ENCODE data around the gene KCNAB1.
A peak's percentile ranks its signal among the peaks of the same experiment; 100 is the strongest.
"Not testable (repeated sequence)": the region's sequence is repeated elsewhere in the genome, so short reads cannot be mapped to it uniquely, and the experiment has no call there.

Gene KCNAB1

GRCh38 chr3:156551261-156551660 is 430.9 kb downstream of the KCNAB1 start:
- no peak for DNase-seq

GRCh38 chr3:156551746-156552145 is 431.4 kb downstream of the KCNAB1 start:
- no peak for DNase-seq

- no peak for DNase-seq
These were observed 432.6 kb downstream of the KCNAB1 start for GRCh38 chr3:156552973-156553372.

DNA sequence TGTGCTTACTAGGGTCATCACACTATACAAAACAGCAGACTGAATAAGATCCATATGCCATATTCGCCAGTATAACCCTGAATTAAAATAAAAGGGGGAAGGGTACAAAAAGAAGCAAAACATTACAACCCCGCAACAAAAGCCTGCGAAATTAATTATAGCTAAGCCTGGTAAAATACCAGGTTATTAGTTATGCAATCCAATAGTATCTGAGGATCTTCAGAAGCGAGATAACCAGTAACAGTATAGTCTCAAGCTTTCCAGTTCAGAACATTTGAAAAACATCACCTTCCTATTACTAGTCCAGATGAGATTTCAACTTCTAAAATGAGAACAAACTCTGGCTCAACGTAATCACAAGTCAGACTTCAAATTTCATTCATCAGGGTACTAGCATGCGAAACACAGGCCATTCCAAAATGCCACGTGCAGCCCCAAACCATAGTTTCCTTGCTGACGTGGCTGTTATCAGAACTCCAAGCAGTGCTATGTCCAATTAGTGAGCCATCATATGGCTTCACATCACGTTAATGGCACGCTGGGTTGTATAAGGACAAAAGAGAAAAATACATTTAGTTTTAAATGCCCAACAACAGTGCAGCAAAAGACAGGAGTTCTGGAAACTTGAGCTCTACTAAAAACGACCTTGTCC is 433.5 kb downstream of the KCNAB1 start:
- peak; percentile 15 for DNase-seq

DNA sequence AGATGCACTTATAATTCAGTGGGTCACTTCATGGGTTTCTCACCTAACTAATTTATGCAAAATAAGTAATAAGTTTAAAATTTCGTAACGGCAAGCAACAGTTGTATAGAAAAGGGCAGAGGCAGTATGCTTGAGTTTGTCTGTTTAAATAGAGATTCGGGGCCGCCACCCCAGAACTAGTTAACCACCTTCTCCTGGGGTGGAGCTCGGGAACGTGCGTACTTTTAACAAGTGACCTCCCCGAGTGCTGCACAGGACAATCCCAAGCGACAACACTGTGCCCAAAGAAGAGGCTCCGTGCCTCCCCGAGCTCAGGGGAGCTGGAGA is 434.1 kb downstream of the KCNAB1 start:
- DNase-seq, result no peak

DNA sequence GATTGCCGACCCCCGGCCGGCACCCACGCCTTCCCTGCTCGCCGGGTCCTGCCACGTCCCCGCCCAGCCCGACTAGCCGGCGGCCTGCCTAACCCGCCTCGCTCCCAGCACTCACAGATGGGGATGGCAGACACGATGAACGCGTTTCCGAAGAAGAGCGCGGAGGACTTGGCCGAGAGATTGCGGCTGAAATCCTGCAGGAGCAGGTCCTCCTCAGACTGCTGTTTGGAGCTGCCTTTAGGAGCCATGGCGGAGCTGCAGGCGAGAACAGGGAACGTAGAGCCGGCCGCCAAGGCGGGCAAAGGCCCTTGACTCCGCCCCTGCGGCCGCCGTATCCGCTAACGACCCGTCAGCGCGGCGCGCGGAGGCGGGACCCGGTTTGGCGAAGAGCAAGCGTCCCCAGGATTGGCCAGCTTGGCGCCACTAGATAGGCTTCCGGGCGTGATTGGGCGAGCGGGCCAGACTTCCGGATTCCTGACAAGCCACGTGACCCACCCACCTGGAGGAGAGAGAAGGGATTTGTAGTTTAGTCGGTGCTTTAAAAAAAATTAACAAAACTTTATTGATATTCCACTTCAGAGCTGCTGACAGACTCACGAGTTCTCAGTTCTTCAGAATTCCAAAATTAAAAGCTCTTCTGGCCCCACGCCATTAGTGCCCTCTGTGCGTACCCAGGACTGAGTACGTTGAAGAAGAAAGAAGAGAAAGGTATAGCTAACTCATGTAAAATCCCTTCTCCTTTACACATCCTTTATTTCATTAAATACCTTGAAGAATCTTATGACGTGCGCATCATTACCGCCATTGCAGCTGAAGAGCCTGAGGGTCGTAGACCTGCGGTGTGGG is 434.7 kb downstream of the KCNAB1 start, which contains the start of gene SSR3:
TSS of gene SSR3 (minus strand) at position 276 of the 846 bp plus-strand sequence. CDS start at position 248, 28 bp downstream.
- peak; percentile 99 for DNase-seq

DNA sequence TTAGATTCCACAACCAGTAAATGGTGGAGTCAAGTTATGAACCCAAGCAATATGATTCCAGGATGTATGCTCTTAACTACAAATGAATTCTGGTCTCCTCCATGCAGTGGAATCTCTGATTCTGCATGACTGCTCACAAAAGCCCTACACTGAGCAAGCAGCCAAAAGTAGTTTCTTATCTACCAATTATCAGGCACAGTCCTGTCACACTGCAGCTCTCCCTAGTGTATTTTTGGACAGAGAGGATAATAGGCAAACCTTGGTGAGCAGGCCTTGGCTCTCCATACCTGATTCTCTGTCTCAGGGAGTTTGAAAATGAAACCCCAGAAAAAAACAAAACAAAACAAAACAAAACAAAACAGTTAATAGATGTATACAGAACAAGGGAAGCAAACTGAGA is 438.0 kb downstream of the KCNAB1 start:
- DNase-seq, result no peak

- DNase-seq, result no peak
These were observed 438.9 kb downstream of the KCNAB1 start for GRCh38 chr3:156559321-156559720.

DNA sequence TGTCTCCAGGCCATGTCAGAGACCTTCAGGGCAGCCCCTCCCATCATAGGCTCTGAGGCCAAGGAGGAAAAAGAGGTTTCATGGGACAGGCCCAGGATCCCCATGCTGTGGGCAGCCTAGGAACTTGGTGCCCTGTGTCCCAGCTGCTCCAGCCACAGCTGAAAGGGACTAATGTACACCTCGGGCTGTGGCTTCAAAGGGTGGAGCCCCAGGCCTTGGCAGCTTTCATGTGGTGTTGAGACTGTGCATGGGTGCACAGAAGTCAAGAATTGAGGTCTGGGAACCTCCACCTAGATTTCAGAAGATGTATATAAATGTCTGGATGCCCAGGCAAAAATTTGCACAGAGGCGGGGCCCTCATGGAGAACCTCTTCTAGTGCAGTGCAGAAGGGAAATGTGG is 441.2 kb downstream of the KCNAB1 start:
- DNase-seq, result no peak

DNA sequence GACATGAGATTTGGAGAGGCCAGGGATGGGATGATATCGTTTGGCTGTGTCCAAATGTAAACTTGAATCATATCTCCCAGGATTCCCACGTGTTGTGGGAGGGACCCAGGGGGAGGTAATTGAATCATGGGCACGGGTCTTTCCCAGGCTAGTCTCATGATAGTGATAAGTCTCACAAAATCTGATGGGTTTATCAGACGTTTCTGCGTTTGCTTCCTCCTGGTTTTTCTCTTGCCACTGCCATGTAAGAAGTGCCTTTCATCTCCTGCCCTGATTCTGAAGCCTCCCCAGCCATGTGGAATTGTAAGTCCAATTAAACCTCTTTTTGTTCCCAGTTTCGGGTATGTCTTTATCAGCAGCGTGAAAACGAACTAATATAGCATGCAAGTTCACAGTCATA is 442.1 kb downstream of the KCNAB1 start:
- DNase-seq, result not testable (repeated sequence)

DNA sequence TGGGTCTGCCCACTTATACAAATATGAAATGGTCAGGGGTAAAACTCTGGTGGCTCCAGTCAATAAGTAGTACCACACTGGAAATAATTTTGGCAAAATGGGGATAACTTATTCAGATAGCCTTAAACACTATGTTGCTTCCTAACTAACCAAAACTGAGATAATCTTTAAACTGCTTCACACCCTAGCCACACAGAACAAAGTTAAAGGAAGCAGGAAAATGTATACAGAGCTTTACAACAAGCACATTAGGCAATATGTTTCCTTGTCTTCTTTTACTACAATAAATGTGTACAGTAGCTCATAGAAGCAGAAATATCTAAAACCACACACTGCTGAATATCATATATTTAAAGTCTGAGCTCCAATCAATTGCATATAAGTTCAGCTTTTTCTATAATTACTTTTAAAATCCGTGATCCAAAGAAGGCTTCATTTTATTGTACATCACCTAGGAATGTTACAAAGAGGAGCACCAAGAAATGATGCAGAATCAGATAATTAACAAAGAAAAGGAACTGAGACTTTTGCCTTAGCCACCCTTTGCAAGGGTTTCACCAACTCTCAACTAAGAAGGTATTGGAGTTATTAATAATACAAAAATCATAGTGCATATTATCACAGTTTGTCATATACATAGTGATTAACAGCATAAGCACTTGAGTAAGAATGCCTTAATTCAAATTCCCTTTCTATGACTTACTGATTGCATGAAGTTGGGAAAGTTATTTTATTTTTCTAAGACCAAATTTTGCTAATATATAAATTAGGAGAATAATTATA is 443.7 kb downstream of the KCNAB1 start:
- DNase-seq, result no peak

DNA sequence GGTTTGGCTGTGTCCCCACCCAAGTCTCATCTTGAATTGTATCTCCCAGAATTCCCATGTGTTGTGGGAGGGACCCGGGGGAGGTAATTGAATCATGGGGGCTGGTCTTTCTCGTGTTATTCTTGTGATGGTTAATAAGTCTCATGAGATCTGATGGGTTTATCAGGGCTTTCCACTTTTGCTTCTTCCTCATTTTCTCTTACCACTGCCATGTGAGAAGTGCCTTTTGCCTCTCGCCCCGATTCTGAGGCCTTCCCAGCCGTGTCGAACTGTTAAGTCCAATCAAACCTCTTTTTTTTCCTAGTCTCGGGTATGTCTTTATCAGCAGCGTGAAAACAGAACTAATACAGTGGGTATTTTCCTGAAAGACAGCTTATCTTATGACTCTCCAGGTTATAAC is 448.6 kb downstream of the KCNAB1 start:
- not testable (repeated sequence) for DNase-seq

DNA sequence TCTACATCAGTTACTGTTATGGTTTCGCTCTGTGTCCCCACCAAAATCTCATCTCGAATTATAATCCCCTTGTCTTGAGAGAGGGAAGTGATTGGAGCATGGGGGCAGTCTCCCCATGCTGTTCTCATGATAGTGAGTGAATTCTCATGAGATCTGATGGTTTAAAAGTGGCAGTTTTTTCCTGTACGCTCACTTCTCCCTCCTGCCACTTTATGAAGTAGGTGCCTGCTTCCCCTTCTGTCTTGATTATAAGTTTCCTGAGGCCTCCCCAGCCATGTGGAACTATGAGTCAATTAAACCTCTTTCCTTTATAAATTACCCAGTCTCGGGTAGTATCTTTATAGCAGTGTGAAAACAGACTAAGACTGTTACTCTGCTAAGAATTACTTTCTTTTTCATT is 449.5 kb downstream of the KCNAB1 start:
- not testable (repeated sequence) for DNase-seq

DNA sequence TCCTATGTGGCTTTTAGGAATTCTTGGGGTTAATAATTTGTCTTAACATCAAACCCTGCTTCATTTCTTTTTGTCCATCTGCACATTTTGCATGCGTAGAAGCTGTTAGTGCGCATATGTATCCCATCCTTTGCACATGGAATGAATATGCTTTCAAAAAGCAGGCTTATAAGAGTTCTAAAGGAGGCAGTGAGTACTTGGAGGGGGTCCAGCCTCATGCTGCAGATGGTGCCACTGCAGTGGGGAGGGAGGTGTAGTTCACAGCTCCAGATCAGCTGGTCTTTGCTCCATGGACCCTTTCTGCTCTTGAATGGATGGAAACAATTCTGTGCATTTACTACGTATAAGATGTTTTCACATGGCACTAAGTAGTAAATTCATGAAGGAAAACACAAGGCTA is 455.3 kb downstream of the KCNAB1 start:
- no peak for DNase-seq

- DNase-seq, result no peak
These were observed 455.7 kb downstream of the KCNAB1 start for GRCh38 chr3:156576051-156576450.

GRCh38 chr3:156576651-156577348 is 456.4 kb downstream of the KCNAB1 start:
- DNase-seq, result no peak

GRCh38 chr3:156577736-156578135 is 457.4 kb downstream of the KCNAB1 start:
- DNase-seq, result no peak

DNA sequence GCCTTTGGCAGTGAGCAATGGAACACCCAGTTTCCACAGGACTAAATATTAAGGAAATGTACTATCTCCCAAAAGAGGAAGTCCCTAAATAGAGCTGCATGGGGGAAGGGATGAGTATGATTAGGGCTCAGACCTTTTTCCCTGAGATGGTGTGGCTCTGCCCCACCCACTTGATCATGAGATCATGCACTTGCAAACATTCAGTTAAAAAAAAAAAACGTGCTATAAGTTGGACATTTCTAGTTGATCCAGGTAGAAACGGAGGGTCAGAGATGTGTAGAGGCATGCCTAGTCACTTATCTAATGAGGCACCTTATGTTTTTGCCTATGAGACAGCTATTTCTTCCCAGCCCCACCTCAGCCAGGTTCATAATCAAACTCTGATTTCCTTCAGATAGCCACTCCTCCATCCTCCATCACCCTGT is 459.1 kb downstream of the KCNAB1 start:
- DNase-seq, result no peak

- DNase-seq, result no peak
These were observed 460.7 kb downstream of the KCNAB1 start for GRCh38 chr3:156581033-156581432.

DNA sequence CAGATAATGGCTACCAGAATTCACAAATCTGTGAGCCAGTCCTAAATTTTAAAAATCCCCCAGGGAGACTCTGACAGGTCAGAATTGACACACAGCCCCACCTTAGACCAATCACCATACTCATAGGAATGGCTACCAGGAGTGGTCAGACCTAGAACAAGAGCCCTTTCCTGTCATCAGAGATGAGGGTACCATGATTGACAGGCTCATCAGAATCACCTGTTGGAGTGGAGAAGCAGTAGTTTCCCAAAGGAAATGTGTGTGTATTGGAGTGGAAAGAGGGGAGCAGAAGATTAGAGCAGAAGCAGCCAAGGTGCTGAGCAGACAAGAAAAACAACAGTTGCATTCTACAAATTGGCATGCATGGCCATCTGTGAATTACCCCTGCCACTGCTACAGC is 461.6 kb downstream of the KCNAB1 start:
- DNase-seq, result no peak

- DNase-seq, result no peak
These were observed 462.3 kb downstream of the KCNAB1 start for GRCh38 chr3:156582532-156583183.

DNA sequence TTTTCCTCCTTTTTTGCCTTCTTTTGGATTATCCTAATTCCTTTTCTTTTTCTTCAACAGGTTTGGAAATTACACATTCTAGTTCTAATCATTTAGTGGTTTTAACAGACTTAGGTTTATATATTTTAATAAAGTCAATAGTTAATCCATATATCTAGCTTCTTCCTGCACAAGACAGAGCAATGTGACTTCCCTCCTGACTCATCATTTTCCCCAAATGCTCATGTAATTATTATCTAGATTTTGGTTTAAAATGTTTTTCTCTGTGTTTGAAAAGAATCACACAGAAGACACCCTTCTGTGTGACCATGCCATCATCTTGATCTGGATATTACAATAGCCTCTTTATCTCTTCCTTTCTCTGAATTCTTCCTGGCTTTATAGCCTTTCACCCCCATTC is 463.1 kb downstream of the KCNAB1 start:
- DNase-seq, result no peak
